HG03558 (cell line): ENCODE data around the gene TSPAN18.

ENCODE experiments used
- ATAC-seq: cut with Tn5 transposase; IDR thresholded peaks from one replicate; pipeline ENCODE4 v1.9.1; 2021; ENCODE audit warnings: moderate number of reproducible peaks; ENCODE audit not compliant: unreplicated experiment; ENCODE audit errors: extremely low read depth

TSPAN18 gene

DNA sequence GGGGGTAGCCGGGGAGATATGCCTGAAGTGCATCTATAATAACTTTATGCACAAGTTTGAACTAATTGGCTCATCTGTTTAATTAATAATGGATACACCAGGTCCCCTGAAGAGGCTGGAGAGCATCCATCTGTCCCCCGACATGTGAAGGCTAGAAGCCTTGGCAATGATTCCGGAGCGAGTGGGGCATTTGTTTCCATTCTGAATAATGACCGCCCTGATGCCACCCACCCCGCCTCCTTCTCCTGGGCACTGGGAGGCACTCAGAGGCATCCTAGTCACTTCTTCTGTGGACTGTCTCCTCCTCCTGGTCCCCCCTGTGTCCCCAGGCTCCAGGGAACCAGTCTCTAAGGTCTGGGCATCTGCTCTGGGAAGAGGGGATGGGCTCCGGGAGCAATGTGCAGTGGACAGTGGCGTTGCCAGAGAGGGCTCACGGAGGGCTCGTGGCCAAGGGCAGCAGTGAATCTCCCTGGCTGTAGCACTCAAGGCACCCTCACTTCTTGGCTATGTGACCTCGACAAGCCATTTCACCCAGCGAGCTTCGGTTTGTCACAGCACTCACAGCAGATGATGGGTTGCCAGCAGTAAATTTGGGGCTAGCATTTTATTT lies 64.7 kb downstream of the TSPAN18 start:
- no peak for ATAC-seq

GRCh38 chr11:44792171-44792570 lies 65.4 kb downstream of the TSPAN18 start:
- ATAC-seq = no peak

DNA sequence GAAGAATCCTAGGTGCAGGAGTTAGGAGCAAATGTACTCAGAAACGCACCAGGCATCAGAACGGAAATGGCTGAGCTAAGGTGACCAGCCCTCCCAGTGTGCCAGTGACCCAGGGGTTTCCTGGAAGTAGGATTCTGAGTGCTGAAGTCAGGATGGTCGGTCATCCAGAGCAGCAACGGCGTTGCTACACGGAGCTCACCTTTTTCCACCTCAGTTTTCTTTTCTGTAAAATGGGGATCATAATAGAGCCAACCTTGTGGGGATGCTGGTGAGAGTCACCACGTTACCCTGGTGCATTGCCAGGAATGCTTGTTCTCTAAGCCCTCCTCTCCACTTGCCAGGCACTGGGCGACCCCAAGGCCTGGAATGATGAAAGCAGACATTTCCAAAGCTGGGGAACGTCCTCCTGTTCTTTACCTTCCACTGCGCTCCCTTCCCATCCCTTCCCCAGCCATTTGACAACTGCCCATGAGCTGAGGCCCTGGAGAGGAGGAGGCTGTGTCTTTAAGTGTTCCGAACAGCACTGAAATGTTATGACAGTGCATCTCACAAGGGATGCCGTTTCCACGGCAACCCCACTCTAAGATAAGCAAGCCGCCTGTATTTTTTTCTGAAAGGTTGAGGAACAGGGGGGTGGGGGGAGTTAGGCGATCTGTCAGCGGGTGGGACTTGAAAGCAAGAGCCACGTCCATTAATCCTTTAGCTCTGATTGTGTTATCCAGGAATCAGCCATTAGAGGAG lies 66.8 kb downstream of the TSPAN18 start:
- ATAC-seq = no peak

DNA sequence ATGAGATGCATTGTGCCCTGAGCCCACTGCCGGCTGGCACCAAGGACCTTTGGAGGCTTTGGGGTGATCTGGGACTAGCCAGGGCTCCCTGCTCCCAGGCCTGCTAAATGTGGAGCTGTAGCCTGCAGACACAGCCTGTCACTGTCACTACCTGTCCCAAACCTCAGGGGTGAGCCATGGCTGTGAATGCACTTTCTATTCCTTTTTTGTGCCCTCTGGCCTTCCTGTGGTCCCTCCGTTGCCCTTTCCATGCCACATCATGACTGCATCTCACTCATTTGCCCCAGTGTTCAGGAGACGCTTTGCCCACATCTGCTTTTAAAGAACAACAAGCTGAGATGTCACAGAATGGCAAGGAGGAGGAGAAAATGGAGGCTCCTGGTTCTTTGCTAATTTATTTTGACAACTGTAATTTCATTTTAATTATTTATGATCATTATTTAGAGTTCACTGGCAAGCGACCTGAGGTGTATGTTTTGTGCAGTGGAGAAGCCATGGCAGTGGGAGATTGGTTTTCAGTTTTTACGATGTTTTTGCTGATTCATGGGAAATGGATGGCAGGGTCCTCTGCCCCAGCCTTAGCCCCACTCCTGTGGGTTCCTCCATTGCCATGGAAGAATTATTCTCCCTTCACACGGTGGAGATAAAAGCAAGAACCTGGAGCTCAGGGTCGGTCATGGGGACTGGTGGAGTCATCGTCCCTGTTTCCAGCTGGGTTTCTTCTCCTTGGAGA lies 69.2 kb downstream of the TSPAN18 start:
- no peak for ATAC-seq

DNA sequence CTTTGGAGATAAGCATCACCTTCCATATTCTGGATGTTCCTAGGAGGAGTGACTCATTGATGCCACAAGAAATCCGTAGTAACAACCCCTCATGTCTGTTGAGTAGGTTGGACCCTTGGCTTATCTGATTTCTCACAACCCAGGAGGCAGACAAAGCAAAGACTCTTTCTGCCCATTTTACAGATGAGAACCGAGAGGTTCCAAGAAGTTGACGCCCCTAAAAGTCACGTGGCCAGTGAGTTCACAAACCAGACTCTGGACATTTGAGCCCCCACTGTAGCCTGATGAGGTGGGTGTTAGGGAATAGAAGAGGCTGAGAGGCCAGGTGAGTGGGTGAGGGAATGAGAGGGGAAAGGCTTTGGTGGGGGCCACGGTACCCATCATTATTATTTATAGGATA lies 70.3 kb downstream of the TSPAN18 start:
- no peak for ATAC-seq

DNA sequence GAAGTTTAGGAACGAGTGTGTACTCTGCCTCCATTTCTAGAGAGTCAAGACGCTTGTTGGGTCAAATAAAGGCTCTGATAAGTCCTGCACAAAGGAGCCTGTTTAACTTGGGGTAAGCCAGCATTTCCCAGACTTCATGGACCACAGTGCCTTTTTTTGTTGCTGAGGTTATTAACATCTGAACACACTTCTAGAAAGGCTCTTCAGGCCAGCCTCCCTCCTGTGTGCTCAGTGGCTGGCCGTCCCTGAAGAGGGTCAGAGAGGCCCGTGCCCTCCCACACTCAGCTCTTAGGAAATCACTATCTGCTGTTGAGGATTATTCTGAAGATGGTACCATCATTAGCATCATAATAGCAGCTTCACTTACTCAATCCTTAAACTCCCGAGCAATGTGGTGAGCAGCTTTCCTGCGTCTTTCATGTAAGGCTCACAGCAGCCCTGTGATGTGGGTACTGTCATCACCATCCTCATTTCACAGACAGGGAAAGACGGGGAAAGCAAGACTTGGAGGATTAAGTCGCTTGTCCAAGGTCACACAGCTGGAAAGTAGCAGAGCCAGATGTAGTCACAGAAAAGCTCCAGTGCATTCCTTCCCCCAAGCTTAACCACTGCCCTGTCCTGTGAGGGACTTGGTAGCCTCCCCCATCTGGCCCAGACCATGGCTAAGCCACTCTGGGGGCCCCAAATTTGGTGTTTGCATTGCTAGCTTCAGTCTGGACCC lies 71.3 kb downstream of the TSPAN18 start:
- no peak for ATAC-seq

DNA sequence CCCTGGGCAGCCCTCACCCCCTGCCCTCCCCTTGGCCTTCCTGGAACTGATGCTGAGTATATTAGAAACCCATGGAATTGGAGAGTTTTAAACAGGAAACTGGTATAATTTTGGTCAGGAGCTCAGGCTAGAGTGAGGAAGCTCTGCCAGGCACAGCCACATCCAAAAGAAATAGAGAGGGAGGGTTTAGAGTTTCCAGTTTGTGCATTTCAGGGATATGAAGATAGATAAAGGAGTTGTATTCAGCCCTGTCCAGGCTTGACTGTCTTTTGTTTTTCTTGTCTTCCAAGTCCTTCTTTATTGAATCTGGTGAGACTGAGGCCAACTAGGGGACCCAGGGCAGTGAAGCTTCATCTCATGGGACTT lies 71.8 kb downstream of the TSPAN18 start:
- no peak for ATAC-seq

DNA sequence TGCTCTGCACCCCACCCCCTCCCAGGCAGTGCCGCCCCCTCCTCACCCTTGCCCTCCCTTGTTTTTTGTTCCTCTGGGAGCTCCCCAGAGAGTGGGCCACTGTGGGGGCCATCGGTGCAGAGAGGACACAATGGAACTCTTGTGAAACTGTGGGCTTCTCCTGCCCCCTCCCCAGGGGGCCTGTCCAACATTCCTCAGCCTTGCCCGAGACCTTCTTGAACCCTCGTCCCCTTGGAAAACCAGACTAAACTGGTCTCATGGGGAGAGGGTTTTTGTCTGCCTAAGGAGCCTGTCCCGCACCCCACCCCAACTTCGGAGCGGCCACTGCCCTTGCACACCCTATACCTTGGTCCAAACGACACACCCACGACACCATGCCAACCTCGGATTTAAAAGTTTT lies 72.2 kb downstream of the TSPAN18 start:
- no peak for ATAC-seq

DNA sequence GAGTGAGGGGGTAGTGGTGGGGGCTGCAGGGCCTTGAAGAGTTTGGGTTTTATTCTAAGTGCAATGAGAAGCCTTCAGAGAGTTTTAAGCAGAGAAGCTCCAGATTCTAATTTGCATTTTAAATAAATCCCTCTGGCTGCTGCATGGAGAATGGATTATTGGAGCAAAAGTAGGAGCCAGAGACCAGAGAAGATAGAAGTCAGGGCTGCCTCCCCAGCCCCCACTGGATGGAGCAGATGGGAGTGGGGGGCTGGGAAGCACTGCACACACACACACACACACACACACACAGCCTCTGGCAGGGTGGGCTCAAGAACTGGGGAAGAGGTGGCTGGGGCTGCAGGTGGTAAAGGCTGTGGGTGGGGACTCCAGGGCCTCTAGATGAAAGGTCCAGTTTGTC lies 75.6 kb downstream of the TSPAN18 start:
- no peak for ATAC-seq

DNA sequence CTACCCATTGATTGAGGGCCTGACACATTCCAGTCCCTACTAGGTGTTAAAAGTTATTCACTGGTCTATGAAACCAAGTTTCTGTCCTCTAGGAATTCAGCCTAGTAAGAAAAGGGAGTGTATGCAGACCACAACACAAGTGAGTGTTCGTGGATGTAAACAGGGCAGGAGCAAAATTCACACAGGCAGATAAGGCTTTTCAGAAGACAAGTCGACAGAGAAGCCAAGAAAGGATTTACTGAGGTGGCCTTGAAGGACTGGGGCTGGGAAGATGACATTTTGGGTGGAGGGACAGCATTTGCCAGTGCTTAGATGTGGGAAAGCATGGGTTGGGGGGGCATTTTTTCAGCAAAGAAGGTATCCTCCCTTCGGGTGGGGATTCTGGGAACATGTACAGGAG lies 76.2 kb downstream of the TSPAN18 start:
- no peak for ATAC-seq

GRCh38 chr11:44804449-44805437 lies 78.0 kb downstream of the TSPAN18 start:
- ATAC-seq = no peak

DNA sequence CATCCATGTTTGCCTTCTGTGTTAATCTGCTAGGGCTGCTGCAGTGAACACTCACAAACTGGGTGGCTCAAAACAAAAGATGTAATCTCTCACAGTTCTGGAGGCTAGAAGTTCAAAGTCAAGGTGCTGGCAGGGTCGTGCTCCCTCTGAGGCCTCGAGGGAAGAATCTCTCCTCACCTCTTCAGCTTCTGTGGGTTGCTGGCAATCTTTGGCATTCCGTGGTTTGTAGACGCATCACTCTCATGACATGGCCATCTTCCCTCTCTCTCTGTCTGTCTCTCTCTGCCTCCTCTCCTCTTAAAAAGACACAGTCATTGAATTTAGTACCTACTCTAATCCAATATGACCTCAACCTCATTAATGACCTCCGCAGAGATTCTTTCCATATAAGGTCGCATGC lies 78.8 kb downstream of the TSPAN18 start:
- no peak for ATAC-seq

DNA sequence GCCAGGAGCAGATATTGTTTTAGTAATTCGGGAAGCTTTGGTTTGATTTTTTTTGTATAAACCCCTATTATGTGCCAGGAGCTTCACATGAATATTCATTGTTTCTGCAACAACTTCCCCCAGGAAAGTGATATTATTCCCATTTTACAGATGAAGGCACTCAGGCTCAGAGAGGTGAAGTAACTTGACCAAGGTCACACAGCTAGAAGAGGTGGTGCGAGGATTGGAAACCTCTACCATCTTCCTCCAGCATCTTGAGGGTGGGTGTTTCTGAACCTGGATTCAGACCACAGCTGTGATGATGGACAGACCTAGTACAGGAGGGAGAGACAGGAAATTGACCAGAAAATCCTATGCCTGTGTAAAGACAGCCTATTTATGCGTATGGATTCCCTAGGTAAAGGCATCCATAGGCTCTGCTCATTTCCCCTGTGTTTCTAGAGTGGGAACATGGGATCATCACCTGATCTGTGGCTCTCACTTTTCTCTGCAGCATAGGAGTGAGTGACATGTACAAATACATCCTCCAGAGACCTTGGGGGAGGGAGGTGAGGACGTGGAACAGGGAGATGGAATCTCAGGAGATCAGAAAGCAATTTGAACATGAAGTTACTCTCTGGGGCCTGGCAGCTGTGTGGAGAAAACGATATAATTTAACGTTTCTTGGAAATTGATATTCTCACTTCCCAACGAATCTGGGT lies 81.4 kb downstream of the TSPAN18 start:
- no peak for ATAC-seq

DNA sequence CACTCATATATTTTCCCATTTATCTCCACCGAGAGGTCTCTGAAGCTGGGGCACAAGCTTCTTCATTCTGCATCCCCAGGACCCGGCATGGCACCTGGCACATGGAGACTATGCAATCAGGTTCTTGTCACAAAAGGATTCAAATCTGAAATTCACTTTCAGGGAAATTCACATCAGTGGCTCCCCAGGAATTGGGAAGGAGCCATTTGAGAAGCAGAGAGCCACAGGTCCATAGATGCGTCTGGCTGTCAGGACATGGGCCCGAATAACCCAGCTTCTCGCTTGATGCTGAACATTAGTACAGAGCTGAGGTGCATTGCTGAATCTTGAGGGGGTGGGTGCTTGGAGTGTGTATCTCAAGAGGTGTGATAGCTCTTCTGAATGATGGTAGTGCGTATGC lies 82.5 kb downstream of the TSPAN18 start:
- no peak for ATAC-seq

DNA sequence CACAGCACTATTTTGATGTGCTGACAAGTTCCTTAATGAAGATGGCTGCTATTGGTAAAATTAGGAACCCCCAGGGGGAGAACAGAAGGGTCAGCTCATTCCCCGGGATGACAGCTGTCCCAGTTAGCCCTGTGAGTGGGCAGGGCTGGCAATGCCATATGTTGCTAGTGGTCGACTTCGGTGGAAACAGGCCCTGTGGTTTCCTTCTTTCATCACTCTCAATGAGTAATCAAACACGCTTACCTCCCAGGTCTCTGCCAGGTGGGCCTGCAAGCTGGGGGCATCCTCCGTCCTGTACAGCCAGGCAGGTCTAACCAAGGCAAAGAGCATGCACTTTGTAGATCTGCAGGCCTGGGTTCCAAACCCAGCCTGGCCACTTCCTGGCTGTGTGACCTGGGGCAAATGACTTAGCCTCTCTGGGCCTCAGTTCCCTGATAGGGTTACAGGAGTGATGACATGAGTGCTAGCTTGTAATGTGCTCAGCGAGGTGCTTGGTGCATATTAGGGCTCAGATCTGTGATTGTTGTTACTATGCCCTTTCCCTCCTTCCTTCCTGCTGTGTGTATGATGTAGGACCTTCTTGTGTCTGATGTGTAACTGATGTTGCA lies 85.2 kb downstream of the TSPAN18 start:
- no peak for ATAC-seq

- ATAC-seq = no peak
Measured at GRCh38 chr11:44812971-44813370, 86.2 kb downstream of the TSPAN18 start.

DNA sequence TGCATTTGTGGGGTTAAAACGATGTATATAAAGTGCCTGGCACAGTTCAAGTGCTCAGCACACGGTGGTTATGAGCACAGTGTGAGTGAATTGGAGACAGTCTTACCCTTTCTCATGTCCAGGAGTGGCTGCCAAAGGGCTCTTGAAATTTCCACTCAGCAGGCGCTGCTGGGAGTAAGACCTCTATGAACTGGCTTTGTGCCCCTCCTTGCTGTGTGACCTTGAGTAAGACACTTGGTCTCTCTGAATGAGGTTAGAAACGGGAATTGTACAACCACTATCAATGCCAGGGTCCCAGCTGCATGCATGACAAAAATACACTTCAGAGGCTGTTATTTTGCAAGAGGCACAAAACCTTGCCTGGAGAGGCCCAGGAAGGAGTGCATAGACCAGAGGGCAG lies 86.6 kb downstream of the TSPAN18 start:
- no peak for ATAC-seq

DNA sequence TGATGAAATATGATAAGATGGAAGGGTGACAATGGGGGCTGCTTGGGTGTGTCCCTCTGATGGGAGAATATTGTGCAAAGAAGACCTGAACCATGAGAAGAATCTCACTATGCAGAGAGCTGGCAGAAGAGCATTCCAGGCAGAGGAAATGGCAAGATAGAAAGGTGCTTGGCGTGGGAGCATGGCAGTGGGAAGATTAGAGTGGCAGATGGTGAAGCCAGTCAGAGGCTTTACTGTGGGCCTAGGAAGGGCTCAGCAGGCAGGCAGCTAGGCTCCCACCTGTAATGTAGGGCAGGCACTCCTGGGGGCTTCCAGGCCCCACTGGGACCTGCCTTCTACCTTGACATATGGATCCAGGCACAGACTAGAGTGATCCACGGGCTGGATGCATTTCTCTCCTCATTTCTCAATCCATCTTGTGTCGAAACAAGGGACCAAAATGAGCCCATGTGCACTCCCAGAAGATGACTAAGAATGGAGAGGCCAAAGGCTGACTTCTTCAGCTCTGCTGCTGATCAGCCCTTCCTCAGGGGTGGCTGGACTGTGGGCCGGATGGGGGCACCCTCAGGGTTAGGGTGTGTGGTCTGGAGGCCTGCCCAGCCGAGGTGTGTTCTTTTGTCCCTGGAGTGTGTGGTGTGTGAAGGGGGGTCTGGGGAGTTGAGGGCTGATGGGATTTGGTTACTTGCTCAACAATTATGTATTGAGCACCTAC lies 88.3 kb downstream of the TSPAN18 start:
- ATAC-seq = no peak
